HG03575 (cell line): ENCODE results near the gene PTDSS2.

ENCODE experiments used
- ATAC-seq: cut with Tn5 transposase; IDR thresholded peaks from one replicate; pipeline ENCODE4 v1.9.1; 2021; ENCODE audit not compliant: unreplicated experiment, insufficient number of reproducible peaks, low FRiP score; ENCODE audit errors: extremely low read depth

PTDSS2 gene

DNA sequence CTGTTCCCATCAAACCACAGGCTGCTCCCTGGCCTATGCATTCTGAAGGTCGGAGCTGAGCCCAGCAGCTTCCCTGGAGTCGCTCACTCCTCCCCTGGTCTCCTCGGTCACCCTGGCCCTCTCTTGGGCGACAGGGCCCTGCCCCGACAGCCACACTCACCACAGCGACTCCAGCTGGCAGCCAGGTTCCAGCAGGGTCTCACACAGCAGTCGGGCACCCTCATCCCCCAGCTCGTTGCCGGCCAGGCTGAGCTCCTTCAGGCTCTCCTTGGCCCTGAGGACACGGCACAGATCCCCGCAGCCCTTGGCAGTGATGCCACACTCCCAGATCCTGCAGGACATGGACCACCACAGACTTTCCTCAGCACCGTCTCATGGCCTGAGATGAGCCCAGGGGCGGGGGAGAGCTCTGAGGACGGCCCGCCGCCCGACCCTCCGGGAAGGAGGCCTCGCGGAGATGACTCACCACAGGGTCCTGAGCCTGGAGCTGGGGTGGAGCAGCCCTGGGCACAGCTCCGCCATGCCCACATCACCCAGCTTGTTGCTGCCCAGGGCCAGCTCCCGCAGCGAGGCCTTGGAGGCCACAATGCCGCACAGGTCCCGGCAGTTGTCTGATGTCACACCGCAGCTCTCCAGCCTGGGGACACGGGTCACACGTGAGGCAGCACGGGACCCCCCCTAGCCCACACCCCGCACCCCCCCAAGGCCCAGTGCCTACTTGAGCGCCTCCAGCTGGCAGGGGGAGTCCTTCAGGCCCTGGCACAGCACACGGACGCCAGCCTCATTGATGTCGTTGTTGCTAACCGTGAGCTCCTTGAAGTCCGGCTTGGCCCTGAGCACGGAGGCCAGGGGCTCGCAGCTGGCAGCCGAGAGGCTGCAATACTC lies 48.5 kb downstream of the PTDSS2 start:
- ATAC-seq, result no peak

DNA sequence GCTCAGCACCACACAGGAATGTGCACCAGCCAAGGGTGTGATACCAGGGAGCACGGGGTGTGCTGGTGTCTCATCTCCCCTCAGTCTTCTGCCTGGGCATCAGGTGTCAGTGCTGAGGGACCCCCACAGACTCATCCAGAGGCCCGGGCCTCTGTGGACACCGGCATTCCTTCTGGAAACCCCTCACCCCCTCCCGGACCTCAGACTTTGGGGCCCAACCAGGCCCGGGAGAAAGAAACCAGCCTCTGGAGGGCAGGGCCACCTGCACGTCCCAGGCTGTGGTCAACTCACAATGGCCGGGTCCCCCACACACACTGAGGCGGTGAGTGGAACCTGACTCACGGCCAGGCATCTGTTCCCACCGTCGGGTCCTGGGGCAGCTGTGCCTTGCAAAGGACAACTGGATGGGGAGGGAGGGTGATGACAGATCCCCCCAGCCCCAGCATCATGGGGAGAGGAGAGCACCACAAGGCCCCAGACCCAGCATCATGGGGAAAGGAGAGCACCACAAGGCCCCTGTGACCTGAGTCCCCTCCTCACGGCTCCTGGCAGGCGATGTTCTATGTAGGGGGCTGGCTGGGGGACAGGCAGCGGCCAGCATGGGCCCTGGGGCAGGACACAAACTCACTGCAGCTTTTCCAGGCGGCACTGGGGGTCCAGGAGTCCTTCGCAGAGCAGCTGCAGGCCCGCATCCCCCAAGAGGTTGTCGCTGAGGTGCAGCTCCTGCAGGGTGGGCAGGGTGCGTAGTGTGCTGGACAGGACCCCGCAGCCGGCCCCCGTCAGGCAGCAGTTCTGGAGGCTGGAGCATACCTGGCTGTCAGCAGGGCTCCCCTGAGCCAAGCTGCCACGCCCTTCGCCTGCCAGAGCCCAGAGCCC lies 49.4 kb downstream of the PTDSS2 start:
- no peak for ATAC-seq

DNA sequence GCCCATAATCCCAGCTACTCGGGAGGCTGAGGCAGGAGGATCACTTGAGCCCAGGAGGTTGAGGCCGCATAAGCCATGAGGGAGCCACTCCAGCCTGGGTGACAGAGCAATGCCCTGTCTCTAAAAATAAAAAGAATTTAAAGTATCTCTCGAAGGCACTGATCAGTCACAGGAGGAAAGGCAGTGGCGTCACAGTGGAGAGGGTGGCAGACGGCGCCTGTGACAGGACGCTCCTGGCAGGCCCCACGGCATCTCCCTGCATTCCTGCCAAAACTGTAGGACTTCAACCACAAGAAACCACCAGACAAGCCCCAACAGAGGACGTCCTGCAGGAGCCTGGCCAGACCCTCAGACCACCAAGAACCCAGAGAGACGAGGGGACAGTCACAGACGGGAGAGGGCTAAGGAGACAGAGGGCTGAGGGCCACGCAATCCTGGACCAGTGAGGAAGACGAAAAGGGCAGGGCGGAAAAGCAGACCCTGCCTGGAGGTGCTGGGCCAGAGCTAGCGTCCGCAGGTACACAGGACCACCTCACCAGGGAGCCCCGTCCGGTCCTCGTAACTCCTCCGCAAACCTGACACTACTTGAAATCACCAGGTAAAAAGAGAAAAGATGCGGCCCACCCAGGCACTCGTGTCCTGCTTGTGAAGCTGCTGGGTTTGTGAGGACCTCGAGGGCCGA lies 51.1 kb downstream of the PTDSS2 start:
- ATAC-seq, result no peak

DNA sequence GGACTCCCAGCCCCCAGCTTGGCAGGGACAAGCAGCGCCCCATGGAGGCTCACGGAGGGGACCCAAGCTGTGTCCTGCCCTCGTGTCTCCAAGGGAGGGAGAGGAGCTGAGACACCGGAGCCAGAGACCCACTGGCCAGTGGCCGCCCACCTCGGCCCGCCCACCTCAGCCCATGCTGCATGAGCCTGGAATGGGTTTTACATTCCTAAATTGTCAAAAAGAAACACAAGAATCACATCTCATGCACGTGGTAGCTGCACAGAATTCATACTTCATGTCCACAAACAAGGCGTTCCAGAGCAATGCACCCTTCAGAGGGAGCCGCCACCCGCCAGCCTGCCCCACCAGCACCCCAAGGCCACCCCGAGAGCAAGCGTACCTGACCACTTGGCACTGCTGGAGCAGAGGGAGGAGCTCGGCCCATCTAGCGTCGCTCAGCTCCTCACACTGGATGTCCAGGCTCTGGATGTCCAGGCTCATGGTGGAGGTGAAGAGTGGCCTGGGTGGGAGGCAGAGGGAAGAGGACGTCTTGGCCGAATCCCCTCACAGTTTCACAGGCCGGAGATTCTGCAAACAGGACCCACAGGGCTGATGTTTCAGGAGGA lies 51.7 kb downstream of the PTDSS2 start:
- ATAC-seq, result no peak

DNA sequence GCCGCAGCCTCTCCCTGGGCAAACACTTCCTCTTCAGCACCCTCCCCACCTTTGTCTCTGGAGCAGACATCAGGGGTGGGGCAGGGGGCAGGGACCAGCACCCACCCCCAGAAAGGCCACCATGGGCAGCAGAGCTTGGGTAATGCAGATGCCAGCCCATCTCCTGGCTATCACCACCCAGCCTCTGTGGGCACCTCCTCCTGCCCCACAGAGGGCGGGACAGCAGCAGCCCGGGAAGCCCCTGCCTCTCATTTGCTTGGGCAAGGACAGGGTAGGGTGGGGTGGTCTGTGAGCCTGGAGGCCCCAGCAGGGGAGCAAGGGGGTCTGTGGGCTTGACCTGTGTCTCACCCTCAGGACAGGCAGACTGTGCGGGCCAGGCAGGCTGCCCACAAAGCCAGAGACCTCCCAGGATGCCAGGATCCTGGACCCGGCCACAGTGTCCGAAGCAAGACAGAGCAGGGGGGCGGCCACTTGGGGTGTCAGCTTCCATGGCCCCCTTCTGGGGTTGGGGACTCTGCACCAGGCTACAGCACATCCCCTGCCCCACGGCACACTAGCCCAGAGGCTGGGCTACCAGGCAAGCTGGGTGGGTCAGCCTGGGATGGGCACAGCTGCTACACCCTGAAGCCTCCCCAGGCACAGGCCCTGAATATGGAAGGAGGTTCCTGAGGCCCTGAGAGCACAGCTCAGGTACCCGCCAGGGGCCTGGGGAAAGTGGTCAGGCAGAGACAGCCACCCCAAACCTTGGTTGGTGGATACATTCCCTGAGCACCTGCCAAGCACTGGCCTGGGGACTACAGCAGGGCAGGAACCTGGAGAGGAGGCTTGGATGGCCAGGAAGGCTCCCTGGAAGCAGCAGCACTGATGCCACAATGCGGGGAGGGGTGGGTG lies 52.5 kb downstream of the PTDSS2 start:
- ATAC-seq, result no peak

DNA sequence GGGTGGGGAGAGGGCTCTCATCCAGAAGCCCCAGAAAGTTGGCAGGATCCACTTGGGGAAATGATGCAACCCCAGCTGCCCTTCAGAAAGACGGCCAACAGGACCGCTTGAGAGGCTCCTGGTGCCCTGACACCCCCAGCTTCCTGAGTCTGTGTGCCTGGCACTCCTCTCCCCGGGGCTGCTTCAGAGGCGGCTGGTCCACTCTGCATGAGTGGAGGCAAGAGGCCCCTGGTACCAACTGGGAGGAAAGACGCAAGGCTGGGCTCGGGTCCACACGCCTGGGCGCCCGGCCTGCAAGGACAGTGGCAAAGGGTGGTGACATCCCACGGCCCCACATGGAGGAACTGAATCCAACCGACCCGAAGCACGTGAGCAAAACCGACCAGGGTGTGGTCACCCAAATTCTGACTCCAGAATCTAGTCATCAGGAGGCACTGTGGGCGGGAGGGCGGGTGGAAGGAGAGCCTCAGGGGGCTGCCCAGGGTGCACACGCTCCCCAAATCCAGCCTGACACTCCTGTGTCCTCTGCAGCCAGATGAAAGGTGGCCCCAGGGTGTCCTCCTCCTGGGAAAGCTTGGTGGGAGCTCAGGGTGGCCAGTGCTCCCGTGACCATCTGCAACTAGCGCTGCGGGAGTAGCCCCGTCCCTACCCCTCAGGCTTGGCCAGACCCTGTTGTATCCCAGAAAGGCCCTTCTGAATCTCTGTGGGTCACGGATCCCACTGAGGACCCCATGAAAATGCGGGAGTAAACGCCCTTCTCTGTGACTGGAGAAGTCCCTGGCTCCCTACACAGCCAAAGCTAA lies 53.3 kb downstream of the PTDSS2 start:
- no peak for ATAC-seq

DNA sequence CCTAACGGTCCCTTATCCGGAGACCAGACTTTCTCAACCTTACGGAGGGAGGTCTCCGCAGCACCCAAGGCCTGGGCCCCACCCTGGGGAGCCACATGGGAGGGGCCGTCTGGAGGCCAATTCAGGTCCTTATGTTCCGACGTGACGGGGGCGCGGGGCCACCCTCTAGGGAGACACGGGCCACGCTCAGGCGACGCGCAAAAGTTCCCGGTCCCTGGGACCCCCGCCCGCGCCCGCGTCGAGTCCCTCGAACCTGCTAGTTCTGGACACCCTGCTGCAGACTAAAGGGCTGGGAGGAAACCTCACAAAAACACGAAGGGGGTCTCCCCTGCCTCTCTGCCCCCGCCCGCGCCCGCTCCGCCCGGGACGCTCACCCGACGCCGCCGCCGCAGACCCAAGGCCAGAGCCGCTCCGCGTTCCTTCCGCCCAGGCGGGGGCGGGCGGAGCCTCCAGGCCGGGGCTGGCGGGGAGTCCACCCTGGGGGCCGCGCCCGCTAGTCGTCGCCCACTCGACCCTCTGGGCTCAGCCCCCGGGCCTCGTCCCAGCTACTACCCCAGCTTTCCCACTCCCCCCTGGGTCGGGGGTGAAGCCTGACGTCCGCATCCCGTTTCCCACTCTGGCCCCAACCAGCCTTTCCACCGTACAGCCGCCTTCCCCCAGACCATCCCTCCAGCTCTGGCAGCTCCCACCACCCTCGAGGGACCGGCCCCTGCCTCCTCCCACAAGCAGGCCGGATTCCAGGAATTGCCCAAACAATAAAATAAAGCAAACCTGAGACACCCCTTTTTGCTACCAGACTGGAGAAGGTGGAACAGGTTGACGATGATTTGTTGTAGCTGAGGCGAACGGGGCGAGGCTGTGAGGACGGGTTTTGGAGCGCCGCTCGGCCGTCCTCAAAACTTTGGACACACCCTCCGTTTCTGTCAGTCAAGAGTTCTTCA lies 54.2 kb downstream of the PTDSS2 start:
- ATAC-seq, result no peak

DNA sequence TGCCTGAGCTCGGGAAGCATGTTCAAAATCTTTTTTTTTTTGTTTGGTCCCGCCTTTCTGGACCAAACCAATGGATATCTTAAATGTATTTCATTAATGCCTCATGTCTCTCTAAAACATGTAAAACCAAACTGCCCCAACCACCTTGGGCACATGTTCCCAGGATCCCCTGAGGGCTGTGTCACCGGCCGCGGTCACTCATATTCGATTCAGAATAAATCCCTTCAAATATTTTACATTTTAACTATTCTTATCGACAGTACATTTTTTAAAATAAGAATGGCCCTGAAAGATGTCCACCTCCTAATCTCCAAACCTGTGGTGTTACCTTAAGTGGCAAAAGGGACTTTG lies 54.9 kb downstream of the PTDSS2 start:
- no peak for ATAC-seq

DNA sequence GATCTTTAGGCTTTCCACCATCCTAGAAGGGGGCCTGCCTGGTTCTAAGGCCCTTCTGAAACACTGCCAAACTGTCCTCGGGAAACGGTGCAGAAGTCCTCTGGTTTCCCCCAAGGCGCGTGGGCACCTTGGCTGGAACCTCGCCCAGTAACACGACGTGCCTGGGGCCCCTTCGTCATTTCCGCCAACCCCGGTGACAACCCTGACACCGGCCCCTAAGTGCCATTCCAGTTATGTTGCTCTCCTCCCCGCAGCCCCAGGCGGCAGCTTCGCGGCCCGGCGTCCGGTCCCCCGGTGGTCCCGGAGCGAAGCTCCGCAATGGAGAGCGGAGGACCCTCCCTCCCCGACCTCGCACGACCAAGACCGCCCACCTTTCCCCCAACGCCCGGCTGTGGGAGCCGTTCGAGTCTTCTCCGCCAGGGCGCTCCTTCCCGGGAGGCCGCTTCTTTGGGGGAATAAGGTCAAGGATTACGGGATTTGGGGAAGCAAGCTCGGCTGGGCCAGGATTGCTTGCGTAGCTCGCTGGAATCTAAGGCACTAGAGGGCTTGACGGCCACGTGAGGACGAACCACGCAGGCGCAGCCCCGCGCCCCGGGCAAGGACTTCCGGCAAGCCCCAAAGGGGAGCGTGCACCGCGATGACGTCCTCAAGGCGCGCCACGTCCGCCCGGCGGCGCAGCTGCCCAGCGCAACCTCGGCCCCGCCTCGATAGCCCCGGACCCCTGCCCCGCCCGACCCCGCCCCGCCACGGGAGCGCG lies 56.3 kb downstream of the PTDSS2 start:
- ATAC-seq, result no peak

DNA sequence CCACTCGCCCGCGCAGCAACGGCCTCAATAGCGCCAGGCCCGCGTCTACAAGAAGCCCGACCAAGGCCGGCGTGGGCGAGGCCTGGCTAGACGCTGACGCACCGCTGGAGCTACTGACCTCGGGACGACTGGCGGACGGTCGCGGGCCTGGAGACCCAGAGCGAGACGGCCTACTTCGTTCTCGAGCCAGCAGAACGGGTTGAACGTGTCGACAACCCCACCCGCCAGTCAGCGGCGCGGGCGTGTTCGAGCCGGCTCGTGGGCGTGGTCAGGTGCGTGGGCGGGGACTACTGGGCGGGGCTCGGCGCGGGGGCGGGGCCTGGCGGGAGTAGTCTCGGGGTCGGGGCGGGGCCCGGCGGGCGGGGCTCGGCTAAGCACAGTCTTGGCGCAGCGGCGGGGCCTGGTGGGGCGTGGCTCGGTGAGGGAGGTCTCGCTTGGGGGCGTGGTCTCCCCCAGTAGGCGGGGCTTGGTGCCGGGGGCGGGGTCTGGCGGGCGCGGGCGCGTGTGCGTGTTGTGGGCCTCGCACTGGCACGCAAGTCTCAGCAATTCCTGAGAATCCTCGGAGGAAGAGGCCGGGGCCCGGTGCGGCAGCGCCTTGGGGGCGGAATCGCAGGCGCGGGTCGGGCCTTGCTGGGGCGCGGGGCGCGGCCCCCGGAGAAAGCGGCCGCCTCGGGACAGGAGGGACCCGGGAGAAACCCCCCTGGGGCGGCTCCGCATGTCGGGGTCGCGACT lies 57.1 kb downstream of the PTDSS2 start, which contains the start of gene RNH1:
Gene RNH1 (minus strand): TSS at position 248 of the 732 bp plus-strand sequence. CDS start 5,080 bp downstream, outside the sequence.
- no peak for ATAC-seq

DNA sequence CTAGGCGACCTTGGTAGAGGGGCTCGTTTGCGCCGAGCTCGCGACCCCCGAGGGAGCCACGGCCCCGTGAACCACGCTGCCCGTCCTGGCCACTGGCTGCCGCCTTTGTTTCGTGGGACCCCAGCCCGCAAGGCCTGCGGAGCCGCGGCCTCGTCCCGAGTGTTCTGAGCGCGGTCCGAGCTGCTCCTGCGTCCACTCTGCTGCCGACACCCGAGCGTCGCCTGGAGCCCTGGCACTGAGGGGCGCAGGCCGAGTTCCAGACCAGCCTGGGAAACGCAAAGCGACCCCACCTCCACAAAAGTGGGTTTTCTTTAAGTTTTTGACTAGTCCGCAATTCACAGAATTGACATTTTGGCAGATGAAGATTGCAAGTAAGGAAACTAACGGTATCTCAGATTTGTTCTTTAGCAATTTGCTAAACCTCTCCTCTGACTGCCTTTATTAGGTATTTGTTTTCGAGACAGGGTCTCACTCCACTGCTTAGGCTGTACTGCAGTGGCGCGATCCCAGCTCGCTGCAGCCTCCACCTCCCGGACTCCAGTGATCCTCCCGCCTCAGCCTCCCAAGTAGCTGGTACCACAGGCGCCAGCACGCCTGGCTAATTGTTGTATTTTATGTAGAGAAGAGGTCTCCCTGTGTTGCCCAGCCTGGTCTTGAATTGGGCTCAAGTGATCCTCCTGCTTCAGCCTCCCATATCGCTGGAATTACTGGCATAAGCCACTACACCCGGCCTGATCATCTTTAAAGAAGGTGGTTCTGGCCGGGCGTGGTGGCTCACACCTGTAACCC lies 57.8 kb downstream of the PTDSS2 start:
- ATAC-seq, result no peak

DNA sequence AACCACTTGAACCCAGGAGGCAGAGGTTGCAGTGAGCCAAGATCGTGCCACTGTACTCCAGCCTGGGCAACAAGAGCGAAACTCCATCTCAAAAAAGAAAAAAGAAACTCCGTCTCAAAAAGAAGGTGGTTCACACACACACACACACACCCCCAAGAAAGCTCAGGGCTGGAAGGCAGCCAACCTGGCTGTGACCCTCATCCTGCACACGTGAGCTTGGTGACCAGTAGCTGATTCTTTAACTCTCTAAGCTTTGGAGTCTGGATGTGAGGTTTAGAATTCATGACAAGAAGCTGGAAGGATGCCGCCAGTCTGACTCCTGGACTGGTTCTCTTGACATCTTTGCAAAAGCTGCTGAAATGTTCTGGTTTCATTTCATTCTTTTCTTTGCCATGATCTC lies 58.9 kb downstream of the PTDSS2 start:
- no peak for ATAC-seq

DNA sequence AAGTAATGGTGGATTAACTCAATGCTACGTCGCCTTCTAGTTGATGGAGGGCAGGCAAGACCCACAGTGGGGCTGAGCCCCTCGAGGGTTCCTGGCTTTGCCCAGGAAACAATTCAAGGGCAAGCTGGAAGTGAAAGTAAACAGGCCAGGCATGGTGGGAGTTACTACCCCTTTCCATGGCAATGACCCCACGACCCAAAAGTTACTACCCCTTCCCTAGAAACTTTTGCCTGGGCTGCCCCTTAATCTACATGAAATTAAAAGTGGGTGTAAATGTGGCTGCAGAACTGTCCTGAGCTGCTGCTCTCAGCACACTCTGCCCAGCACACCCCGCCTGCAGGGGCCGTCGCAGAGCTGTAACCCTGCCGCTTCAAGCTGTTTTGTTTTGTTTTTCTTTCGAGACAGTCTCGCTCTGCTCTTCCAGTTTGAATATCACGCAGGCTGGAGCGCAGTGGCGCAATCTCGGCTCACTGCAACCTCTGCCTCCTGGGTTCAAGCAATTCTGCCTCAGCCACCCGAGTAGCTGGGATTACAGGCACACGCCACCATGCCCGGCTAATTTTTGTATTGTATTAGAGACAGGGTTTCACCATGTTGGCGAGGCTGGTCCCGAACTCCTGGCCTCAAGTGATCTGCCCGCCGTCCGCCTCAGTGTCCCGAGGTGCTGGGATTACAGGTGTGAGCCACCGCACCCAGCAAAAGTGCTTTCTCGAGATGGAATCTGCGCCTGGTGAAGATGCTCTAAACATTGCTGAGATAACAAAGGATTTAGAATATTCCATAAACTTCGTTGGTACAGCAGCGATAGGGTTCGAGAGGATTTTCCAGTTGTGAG lies 62.9 kb downstream of the PTDSS2 start:
- no peak for ATAC-seq

DNA sequence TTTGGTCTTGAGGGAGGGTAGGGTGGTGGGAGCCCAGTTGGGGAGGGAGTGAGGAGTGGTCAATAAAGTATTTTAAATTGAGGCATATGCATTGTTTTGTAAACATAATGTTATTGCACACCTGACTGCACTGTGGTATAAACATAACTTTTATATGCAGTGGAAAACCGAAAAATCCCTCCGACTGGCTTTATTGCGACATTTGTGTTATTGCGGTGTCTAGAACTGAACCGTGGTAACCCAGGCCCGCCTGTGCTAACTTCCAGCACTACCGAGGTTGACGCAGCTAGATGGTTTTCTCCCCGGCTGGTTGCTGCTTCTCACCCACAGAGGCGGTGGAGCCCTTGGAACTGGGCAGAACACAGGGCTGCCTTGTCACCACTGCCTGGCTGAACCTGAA lies 64.5 kb downstream of the PTDSS2 start:
- ATAC-seq, result no peak
